Measurements from ENCODE around the gene PIK3R2. TPM values are rescaled to one million over a fixed set of nuclear protein-coding genes. Genes with fewer than 3 reads are reported as not detected.
A peak's percentile ranks its signal among the peaks of the same experiment; 100 is the strongest.

The PIK3R2 gene
- total and polyA plus RNA-seq, 2 of the 13 experiments (the other 11 are each of a cell fraction or from before 2014, with no cell fraction given): 18.6 to 25.3 TPM

GRCh38 chr19:18130523-18131242 lies 22.3 kb upstream of the PIK3R2 start:
- POLR2A ChIA-PET: no interaction called here
- 93% methylated on average over 20 of the region's 21 CpGs for WGBS (ENCODE audit: low lambda C conversion rate)

GRCh38 chr19:18131841-18132596 lies 20.9 kb upstream of the PIK3R2 start:
- intact Hi-C loops (cut with micrococcal nuclease; ENCODE audit: unreplicated experiment) (no loop called here), in situ Hi-C loops (cut with HindIII; ENCODE audit: extremely low pct_ligation_motif_present, low pct_unique_long_range_greater_than_20kb) (no loop called here)
- FAIRE-seq: no peak
- no peak overlapping the region for H3K4me2 ChIP-seq (ENCODE audit: low read depth, low read length)
- ChIA-PET CTCF (ENCODE audit: low intra/inter-chr PET ratio, low total read pairs) (no interaction called here), POLR2A (no interaction called here)
- no TSS peak for BruUV-seq (replicated peaks)
- H4K20me1 ChIP-seq (ENCODE audit: insufficient read depth, low read length): no peaks in the 10 kb centered on the region
- H3K9me3 ChIP-seq (ENCODE audit: low read length): no peaks in the 10 kb centered on the region
- H3K4me3 ChIP-seq (replicated peaks in 1 of 3; ENCODE audit: insufficient read depth in 1 of 3, low read depth in 2 of 3, low read length in 3 of 3): no peak overlapping the region
- H2AFZ ChIP-seq (ENCODE audit: low read length): no peak overlapping the region
- H3K36me3 ChIP-seq (replicated peaks in 1 of 2; ENCODE audit: control insufficient read depth in 1 of 2, insufficient read depth in 2 of 2, low read length in 2 of 2): peaks cover 14 to 40% of the 10 kb centered on the region in 2 experiments; a peak in 4 of 5 replicates
- H3K4me1 ChIP-seq (ENCODE audit: insufficient read depth, low read length): peaks cover 29% of the 10 kb centered on the region
- no peaks in the 10 kb centered on the region for H3K27me3 ChIP-seq (ENCODE audit: control insufficient read depth in 1 of 2, insufficient read depth in 2 of 2, low read length in 2 of 2)
- no peak for ATAC-seq
- WGBS (ENCODE audit: low lambda C conversion rate): 90% methylated on average over 31 of the region's 31 CpGs
- H3K79me2 ChIP-seq (ENCODE audit: insufficient read depth, low read length): no peaks in the 10 kb centered on the region
- no peak overlapping the region for H3K9ac ChIP-seq (ENCODE audit: insufficient read depth, low read depth, low read length)
- no peak for DNase-seq (ENCODE audit: low spot score)
- no peak for TF ChIP-seq ZNF792 (CRISPR knock-in tag; IDR thresholded peaks at IDR 0.05)
- TF ChIP-seq AGO2 (optimal IDR thresholded peaks at IDR 0.05; ENCODE audit: low read depth, low read length): peak; percentile 42
- H3K27ac ChIP-seq (ENCODE audit: extremely low read length, insufficient read depth, low read length): no peak overlapping the region

More at GRCh38 chr19:18130523-18131242, 22.3 kb upstream of the PIK3R2 start:
- in situ Hi-C loops (cut with HindIII; ENCODE audit: extremely low pct_ligation_motif_present, low pct_unique_long_range_greater_than_20kb): no loop called here
- BruUV-seq (replicated peaks): no TSS peak
- H2AFZ ChIP-seq (ENCODE audit: low read length): no peak overlapping the region
- CTCF ChIA-PET (ENCODE audit: low intra/inter-chr PET ratio, low total read pairs): no interaction called here
- no peak overlapping the region for H3K27ac ChIP-seq (ENCODE audit: extremely low read length, insufficient read depth, low read length)
- H3K9me3 ChIP-seq (ENCODE audit: low read length): no peaks in the 10 kb centered on the region
- FAIRE-seq: no peak
- H4K20me1 ChIP-seq (ENCODE audit: insufficient read depth, low read length): no peaks in the 10 kb centered on the region
- no peak overlapping the region for H3K4me2 ChIP-seq (ENCODE audit: low read depth, low read length)
- intact Hi-C loops (cut with micrococcal nuclease; ENCODE audit: unreplicated experiment): no loop called here
- H3K79me2 ChIP-seq (ENCODE audit: insufficient read depth, low read length): no peaks in the 10 kb centered on the region
- no peak for DNase-seq (ENCODE audit: low spot score)
- peaks cover 14 to 44% of the 10 kb centered on the region in 2 experiments; a peak in 4 of 5 replicates for H3K36me3 ChIP-seq (replicated peaks in 1 of 2; ENCODE audit: control insufficient read depth in 1 of 2, insufficient read depth in 2 of 2, low read length in 2 of 2)
- H3K9ac ChIP-seq (ENCODE audit: insufficient read depth, low read depth, low read length): no peak overlapping the region
- no peaks in the 10 kb centered on the region for H3K27me3 ChIP-seq (ENCODE audit: control insufficient read depth in 1 of 2, insufficient read depth in 2 of 2, low read length in 2 of 2)
- no peak for ATAC-seq
- H3K4me1 ChIP-seq (ENCODE audit: insufficient read depth, low read length): peaks cover 15% of the 10 kb centered on the region
- H3K4me3 ChIP-seq (replicated peaks in 1 of 3; ENCODE audit: insufficient read depth in 1 of 3, low read depth in 2 of 3, low read length in 3 of 3): no peak overlapping the region
- no peak for TF ChIP-seq ZNF451 (CRISPR knock-in tag; IDR thresholded peaks at IDR 0.05)
- TF ChIP-seq ZKSCAN8 (CRISPR knock-in tag; IDR thresholded peaks at IDR 0.05; ENCODE audit: borderline replicate concordance): 0 out of 2 replicates have a peak, but pooled peaks have one; percentile 75
- TF ChIP-seq ZMYM3 (CRISPR knock-in tag; IDR thresholded peaks at IDR 0.05): peak; percentile 72; the same call in 1 of the 2 replicates
- TF ChIP-seq ZNF772 (CRISPR knock-in tag; IDR thresholded peaks at IDR 0.05): no peak
